ENCODE data around the gene ARHGAP20. TPM values are rescaled to one million over a fixed set of nuclear protein-coding genes. Genes with fewer than 3 reads are reported as not detected.
A peak's percentile ranks its signal among the peaks of the same experiment; 100 is the strongest.

ARHGAP20 gene
- total RNA-seq, 1 experiment from 2014 or later = 2.2 TPM

- no peak for DNase-seq (ENCODE audit: low read depth in 1 of 2, low spot score in 2 of 2)
- no peak overlapping the region for H3K27ac ChIP-seq
- H3K36me3 ChIP-seq = no peaks in the 10 kb centered on the region
- no peaks in the 10 kb centered on the region for H3K9me3 ChIP-seq (replicated peaks)
- H3K27me3 ChIP-seq (replicated peaks) = no peaks in the 10 kb centered on the region
- H3K4me3 ChIP-seq = no peak overlapping the region
- H3K4me1 ChIP-seq (replicated peaks) = no peaks in the 10 kb centered on the region
Measured at GRCh38 chr11:110735455-110736170, 23.4 kb upstream of the ARHGAP20 start.

GRCh38 chr11:110734790-110735189 lies 22.6 kb upstream of the ARHGAP20 start:
- Histone ChIP-seq H3K4me1 (replicated peaks) (no peaks in the 10 kb centered on the region), H3K27ac (no peak overlapping the region), H3K36me3 (no peaks in the 10 kb centered on the region), H3K9me3 (replicated peaks) (no peaks in the 10 kb centered on the region), H3K27me3 (replicated peaks) (no peaks in the 10 kb centered on the region), H3K4me3 (no peak overlapping the region)
- DNase-seq (ENCODE audit: low read depth in 1 of 2, low spot score in 2 of 2) = no peak

GRCh38 chr11:110730773-110731172 lies 18.5 kb upstream of the ARHGAP20 start:
- Histone ChIP-seq H3K36me3 (no peaks in the 10 kb centered on the region), H3K4me1 (replicated peaks) (no peaks in the 10 kb centered on the region), H3K27me3 (replicated peaks) (no peaks in the 10 kb centered on the region), H3K4me3 (no peak overlapping the region), H3K9me3 (replicated peaks) (no peaks in the 10 kb centered on the region), H3K27ac (no peak overlapping the region)
- no peak for DNase-seq (ENCODE audit: low read depth in 1 of 2, low spot score in 2 of 2)

GRCh38 chr11:110728883-110729282 lies 16.6 kb upstream of the ARHGAP20 start:
- no peak overlapping the region for H3K4me3 ChIP-seq
- H3K4me1 ChIP-seq (replicated peaks) = no peaks in the 10 kb centered on the region
- no peak overlapping the region for H3K27ac ChIP-seq
- no peaks in the 10 kb centered on the region for H3K27me3 ChIP-seq (replicated peaks)
- no peaks in the 10 kb centered on the region for H3K9me3 ChIP-seq (replicated peaks)
- DNase-seq (ENCODE audit: low read depth in 1 of 2, low spot score in 2 of 2) = no peak
- H3K36me3 ChIP-seq = no peaks in the 10 kb centered on the region

GRCh38 chr11:110728476-110728875 lies 16.2 kb upstream of the ARHGAP20 start:
- no peak for DNase-seq (ENCODE audit: low read depth in 1 of 2, low spot score in 2 of 2)
- Histone ChIP-seq H3K4me3 (no peak overlapping the region), H3K4me1 (replicated peaks) (no peaks in the 10 kb centered on the region), H3K36me3 (no peaks in the 10 kb centered on the region), H3K27ac (no peak overlapping the region), H3K27me3 (replicated peaks) (no peaks in the 10 kb centered on the region), H3K9me3 (replicated peaks) (no peaks in the 10 kb centered on the region)

- H3K4me1 ChIP-seq (replicated peaks) = no peaks in the 10 kb centered on the region
- no peaks in the 10 kb centered on the region for H3K36me3 ChIP-seq
- H3K4me3 ChIP-seq = no peak overlapping the region
- H3K27me3 ChIP-seq (replicated peaks) = no peaks in the 10 kb centered on the region
- no peak for DNase-seq (ENCODE audit: low read depth in 1 of 2, low spot score in 2 of 2)
- H3K9me3 ChIP-seq (replicated peaks) = no peaks in the 10 kb centered on the region
- H3K27ac ChIP-seq = no peak overlapping the region
Measured at GRCh38 chr11:110724358-110724757, 12.1 kb upstream of the ARHGAP20 start.

- Histone ChIP-seq H3K36me3 (no peaks in the 10 kb centered on the region), H3K9me3 (replicated peaks) (no peaks in the 10 kb centered on the region), H3K27me3 (replicated peaks) (no peaks in the 10 kb centered on the region), H3K4me1 (replicated peaks) (peaks cover 13% of the 10 kb centered on the region), H3K4me3 (no peak overlapping the region), H3K27ac (no peak overlapping the region)
- DNase-seq (ENCODE audit: low read depth in 1 of 2, low spot score in 2 of 2) = no peak
Measured at GRCh38 chr11:110720431-110721275, 8.4 kb upstream of the ARHGAP20 start.

GRCh38 chr11:110716361-110716760 lies 4.1 kb upstream of the ARHGAP20 start:
- Histone ChIP-seq H3K4me1 (replicated peaks) (peaks cover 19% of the 10 kb centered on the region), H3K4me3 (no peak overlapping the region), H3K36me3 (no peaks in the 10 kb centered on the region; the same call in 1 of the 2 replicates), H3K27me3 (replicated peaks) (no peaks in the 10 kb centered on the region), H3K9me3 (replicated peaks) (no peaks in the 10 kb centered on the region), H3K27ac (peak overlapping the region; percentile 52)
- DNase-seq (ENCODE audit: low read depth in 1 of 2, low spot score in 2 of 2) = peak in 1 of 2 experiments; percentile 34

GRCh38 chr11:110715541-110715940 lies 3.3 kb upstream of the ARHGAP20 start:
- H3K4me3 ChIP-seq = no peak overlapping the region
- H3K9me3 ChIP-seq (replicated peaks) = no peaks in the 10 kb centered on the region
- no peaks in the 10 kb centered on the region for H3K27me3 ChIP-seq (replicated peaks)

GRCh38 chr11:110713449-110713776 lies 1.2 kb upstream of the ARHGAP20 start:
- Histone ChIP-seq H3K4me1 (replicated peaks) (peaks cover 19% of the 10 kb centered on the region), H3K27ac (no peak overlapping the region), H3K9me3 (replicated peaks) (no peaks in the 10 kb centered on the region), H3K27me3 (replicated peaks) (no peaks in the 10 kb centered on the region), H3K36me3 (no peaks in the 10 kb centered on the region; the same call in 1 of the 2 replicates), H3K4me3 (peak overlapping the region; percentile 60)
- DNase-seq (ENCODE audit: low read depth in 1 of 2, low spot score in 2 of 2) = no peak

More at GRCh38 chr11:110715541-110715940, 3.3 kb upstream of the ARHGAP20 start:
- Histone ChIP-seq H3K27ac (peak overlapping the region; percentile 52), H3K4me1 (replicated peaks) (peaks cover 19% of the 10 kb centered on the region), H3K36me3 (no peaks in the 10 kb centered on the region; the same call in 1 of the 2 replicates)
- peak in 1 of 2 experiments; percentile 39 for DNase-seq (ENCODE audit: low read depth in 1 of 2, low spot score in 2 of 2)

GRCh38 chr11:110712659-110713448 lies 617 bp upstream of the ARHGAP20 start:
- Histone ChIP-seq H3K27me3 (replicated peaks) (no peaks in the 10 kb centered on the region), H3K4me3 (peak overlapping the region; percentile 60), H3K9me3 (replicated peaks) (no peaks in the 10 kb centered on the region), H3K4me1 (replicated peaks) (peaks cover 19% of the 10 kb centered on the region), H3K27ac (no peak overlapping the region), H3K36me3 (no peaks in the 10 kb centered on the region; the same call in 1 of the 2 replicates)
- peak in 1 of 2 experiments; percentile 48 for DNase-seq (ENCODE audit: low read depth in 1 of 2, low spot score in 2 of 2)

- H3K27ac ChIP-seq = no peak overlapping the region
Measured at GRCh38 chr11:110711448-110711775, 825 bp downstream of the ARHGAP20 start.

GRCh38 chr11:110710628-110711381 lies 1.4 kb downstream of the ARHGAP20 start:
- no peaks in the 10 kb centered on the region; the same call in 1 of the 2 replicates for H3K36me3 ChIP-seq
- H3K4me3 ChIP-seq = peak overlapping the region; percentile 60
- no peak overlapping the region for H3K27ac ChIP-seq
- no peaks in the 10 kb centered on the region for H3K9me3 ChIP-seq (replicated peaks)
- peak in 1 of 2 experiments; percentile 31 for DNase-seq (ENCODE audit: low read depth in 1 of 2, low spot score in 2 of 2)
- H3K4me1 ChIP-seq (replicated peaks) = peaks cover 7% of the 10 kb centered on the region
- H3K27me3 ChIP-seq (replicated peaks) = no peaks in the 10 kb centered on the region

More at GRCh38 chr11:110711448-110711775, 825 bp downstream of the ARHGAP20 start:
- Histone ChIP-seq H3K4me1 (replicated peaks) (peaks cover 13% of the 10 kb centered on the region), H3K27me3 (replicated peaks) (no peaks in the 10 kb centered on the region), H3K9me3 (replicated peaks) (no peaks in the 10 kb centered on the region), H3K36me3 (no peaks in the 10 kb centered on the region; the same call in 1 of the 2 replicates), H3K4me3 (peak overlapping the region; percentile 60)
- DNase-seq (ENCODE audit: low read depth in 1 of 2, low spot score in 2 of 2) = no peak
